GOT3 (cell line): ENCODE data around the gene SLC66A2.
"Not testable (repeated sequence)": the region's sequence is repeated elsewhere in the genome, so short reads cannot be mapped to it uniquely, and the experiment has no call there.

Experiments used
- DNase-seq: peaks from one replicate; lab custom pipeline; 2025; ENCODE audit warnings: mixed read lengths; lab: John Stamatoyannopoulos, UW

The SLC66A2 gene

DNA sequence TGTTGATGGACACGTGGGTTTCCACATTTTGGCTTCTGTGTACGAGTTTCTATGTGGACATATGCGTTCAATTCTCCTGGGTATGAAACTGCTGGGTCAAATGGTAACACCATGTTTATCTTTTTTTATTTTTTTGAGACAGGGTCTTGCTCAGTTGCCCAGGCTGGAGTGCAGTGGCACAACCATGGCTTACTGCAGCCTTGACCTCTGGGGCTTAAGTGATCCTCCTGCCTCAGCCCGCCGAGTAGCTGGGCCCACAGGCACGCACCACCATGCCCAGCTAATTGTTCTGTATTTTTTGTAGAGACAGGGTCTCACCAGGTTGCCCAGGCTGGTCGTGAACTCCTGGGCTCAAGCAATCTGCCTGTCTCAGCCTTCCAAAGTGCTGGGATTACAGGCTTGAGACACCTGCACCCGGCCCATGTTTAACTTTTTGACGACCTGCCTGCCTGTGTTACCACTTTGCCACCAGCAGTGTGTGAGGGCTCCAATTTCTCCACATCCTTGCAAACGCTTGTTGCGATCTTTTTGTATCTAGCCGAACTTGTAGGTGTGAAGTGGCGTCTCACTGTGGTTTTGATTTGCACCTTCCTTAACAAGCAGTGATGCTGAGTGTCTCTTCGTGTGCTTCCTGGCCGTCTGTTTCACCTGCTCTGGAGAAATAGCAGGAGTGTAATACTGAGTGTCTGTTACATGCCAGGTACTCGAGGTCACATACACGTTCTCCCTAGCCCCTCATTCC is 19.9 kb upstream of the SLC66A2 start:
- no peak for DNase-seq

- no peak for DNase-seq
Measured at GRCh38 chr18:79970419-79971133, 19.1 kb upstream of the SLC66A2 start.

GRCh38 chr18:79965119-79965902 is 13.9 kb upstream of the SLC66A2 start:
- DNase-seq, result no peak

DNA sequence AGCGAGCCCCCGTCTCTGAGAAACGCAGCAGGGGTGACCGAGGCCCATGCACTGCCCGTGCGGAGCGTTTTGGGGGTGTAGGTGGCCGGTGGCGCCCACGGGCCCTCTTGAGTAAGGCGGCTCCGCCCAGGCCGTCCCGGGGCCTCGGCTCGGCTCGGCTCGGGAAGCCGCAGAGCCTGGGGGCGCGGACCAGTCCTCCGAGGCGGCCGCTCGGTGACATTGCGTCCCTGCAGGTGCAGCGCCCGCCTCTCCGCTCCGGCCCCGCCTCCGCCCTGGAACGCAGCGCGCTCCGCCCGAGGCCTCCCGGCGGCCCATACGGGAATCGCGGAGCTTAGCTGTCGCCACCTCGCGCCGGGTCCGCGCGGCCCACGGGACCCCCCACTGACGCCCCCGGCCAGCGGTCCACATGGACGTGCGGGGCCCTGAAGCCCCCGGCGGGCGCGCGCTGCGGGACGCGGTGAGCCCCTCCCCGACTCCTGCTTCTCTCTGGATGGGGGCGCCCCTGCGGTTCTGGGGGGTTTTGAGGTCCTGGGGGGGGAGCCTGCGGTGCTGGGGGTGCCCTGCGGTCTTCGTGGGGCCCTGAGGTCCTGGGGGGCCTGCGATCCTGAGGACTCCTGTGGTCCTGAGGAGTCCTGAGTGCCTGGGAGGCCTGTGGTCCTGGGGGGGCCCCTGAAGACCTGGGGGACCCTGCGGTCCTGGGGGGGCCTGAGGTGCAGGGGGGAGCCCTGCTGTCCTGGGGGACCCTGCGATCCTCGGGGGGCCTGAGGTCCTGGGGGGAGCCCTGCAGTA is 13.1 kb upstream of the SLC66A2 start, which contains the start of gene HSBP1L1:
TSS of gene HSBP1L1 (plus strand) at position 314 of the 789 bp plus-strand sequence. CDS start at position 407, 93 bp downstream.
- no peak for DNase-seq

GRCh38 chr18:79963658-79964329 is 12.3 kb upstream of the SLC66A2 start:
- no peak for DNase-seq

- no peak for DNase-seq
Measured at GRCh38 chr18:79962835-79963657, 11.6 kb upstream of the SLC66A2 start.

GRCh38 chr18:79962311-79962710 is 10.9 kb upstream of the SLC66A2 start:
- no peak for DNase-seq

GRCh38 chr18:79961527-79962291 is 10.3 kb upstream of the SLC66A2 start:
- DNase-seq, result no peak

GRCh38 chr18:79960921-79961526 is 9.6 kb upstream of the SLC66A2 start:
- no peak for DNase-seq

GRCh38 chr18:79960161-79960801 is 8.8 kb upstream of the SLC66A2 start:
- not testable (repeated sequence) for DNase-seq

GRCh38 chr18:79958981-79959380 is 7.5 kb upstream of the SLC66A2 start:
- no peak for DNase-seq

- DNase-seq, result no peak
Measured at GRCh38 chr18:79956276-79956675, 4.8 kb upstream of the SLC66A2 start.

DNA sequence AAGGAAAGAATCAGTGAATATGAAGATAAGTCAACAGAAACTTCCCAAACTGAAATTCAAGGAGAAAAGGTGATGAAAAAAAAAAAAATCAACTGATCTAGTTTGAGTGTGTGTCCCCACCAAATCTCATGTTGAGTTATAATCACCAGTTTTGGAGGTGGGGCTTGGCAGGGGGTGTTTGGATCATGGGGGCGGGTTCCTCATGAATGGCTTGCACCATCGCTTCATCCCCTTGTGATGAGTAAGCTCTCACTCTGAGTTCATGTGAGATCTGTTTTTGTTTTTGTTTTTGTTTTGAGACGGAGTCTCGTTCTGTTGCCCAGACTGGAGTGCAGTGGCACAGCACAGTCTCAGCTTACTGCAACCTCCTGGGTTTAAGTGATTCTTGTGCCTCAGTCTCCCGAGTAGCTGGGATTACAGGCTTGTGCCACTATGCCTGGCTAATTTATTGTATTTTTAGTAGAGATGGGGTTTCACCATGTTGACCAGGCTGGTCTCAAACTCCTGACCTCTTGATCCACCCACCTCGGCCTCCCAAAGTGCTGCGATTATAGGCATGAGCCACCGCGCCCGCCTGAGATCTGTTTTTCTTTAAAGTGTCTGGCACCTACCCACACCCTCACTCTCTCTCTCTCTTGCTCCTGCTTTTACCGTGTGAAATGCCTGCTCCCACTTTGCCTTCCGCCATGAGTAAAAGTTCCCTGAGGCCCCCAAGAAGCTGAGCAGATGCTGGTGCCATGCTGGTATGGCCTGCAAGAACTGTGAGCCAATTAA is 4.0 kb upstream of the SLC66A2 start:
- DNase-seq, result no peak

DNA sequence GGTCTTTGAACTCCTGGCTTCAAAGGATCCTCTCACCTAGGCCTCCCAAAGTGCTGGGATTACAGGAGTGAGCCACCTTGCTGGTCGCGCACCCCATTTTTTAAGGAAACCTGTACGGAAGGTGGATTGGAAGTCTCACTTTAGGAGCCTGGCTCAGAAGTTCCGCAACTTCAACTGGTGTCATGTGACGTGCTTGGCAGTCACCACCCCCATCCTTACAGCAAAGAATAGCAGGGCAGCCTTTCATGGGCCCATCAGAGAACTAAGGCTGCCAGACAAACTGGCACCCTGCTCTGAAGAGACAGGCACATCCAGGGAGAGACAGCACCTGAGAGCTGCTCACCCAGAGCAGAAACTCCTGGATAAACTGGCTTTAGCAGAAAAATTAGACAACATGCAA is 3.3 kb upstream of the SLC66A2 start:
- DNase-seq, result no peak

DNA sequence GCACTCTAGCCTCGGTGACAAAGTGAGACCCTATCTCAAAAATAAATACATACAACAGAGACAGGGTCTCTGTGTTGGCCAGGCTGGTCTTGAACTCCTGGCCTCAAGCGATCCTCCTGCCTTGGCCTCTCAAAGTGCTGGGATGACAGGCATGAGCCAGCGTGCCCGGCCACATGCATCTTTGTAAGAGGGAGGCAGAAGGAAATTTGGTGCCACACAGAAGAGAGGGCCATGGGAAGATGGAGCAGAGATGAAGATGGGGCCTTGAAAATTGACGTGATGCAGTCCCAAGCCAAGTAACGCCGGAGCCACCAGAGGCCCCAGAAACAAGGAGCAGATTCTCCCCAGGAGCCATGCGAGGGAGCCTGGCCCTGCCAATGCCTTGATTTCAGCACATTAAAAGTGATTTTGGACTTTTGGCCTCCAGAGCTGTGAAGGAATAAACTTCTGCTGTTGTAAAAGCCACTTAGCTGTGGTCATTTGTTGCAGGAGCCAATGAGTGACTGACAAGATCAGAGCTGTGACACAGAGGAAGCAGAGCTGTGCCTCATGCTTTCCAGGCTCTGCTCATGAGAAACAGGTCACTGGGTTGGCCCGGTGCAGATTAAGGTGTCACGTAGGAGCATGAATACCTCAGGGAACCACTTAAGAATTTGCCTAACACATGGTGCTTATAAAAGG is 2.7 kb upstream of the SLC66A2 start:
- no peak for DNase-seq

- no peak for DNase-seq
Measured at GRCh38 chr18:79952996-79953559, 1.6 kb upstream of the SLC66A2 start.

GRCh38 chr18:79952456-79952995 is 1.1 kb upstream of the SLC66A2 start:
- no peak for DNase-seq
